Thyroid gland (tissue), 4 donors: ENCODE results near the gene RRAD. TPM values are rescaled to one million over a fixed set of nuclear protein-coding genes. Genes with fewer than 3 reads are reported as not detected.

Source experiments
- DNase-seq, 2 donors: peaks; one replicate each; pipeline ENCODE4 v3.0.0-alpha.2; 2019
- H3K27ac ChIP-seq, 3 donors: fragments of 200-600 bp; sonication (generic); 1 replicate in 2 of 3; 2 replicates in 1 of 3; pipeline ENCODE4 v1.5.1; 2016 to 2019; ENCODE audit warnings: mild to moderate bottlenecking in 1 of 3, moderate library complexity in 1 of 3
- H3K27me3 ChIP-seq: fragments of 200-600 bp; sonication (generic); one replicate; pipeline ENCODE4 v1.5.1; 2019
- H3K36me3 ChIP-seq, 2 donors: fragments of 200-600 bp; sonication (generic); one replicate each; pipeline ENCODE4 v1.5.1; 2016 to 2019
- H3K4me1 ChIP-seq, 2 donors: fragments of 200-600 bp; sonication (generic); one replicate each; pipeline ENCODE4 v1.5.1; 2017 to 2019
- H3K4me3 ChIP-seq, 3 donors: fragments of 200-600 bp; sonication (generic); replicated peaks in 1 of 3; 1 replicate in 2 of 3; 2 replicates in 1 of 3; pipeline ENCODE4 v1.5.1; 2016; ENCODE audit warnings: mild to moderate bottlenecking in 1 of 3
- H3K9me3 ChIP-seq: fragments of 200-600 bp; sonication (generic); one replicate; pipeline ENCODE4 v1.5.1; 2017
- POLR2A ChIP-seq, 2 donors: fragments of 450-650 bp; IDR thresholded peaks; one replicate each; pipeline ENCODE4 v1.6.1; 2017; ENCODE audit warnings: antibody characterized with exemption in 2 of 2, mild to moderate bottlenecking in 2 of 2, moderate library complexity in 1 of 2
- whole genome bisulfite sequencing, 2 donors: methylation state at CpG; one replicate each; pipeline ENCODE4 v1.1.5; 2017; 5-methylcytosine and 5-hydroxymethylcytosine counted together
- intact Hi-C: fragments of 100-400 bp; cut with DNase I; formaldehyde crosslinking; loops from one replicate; pipeline ENCODE4 v1.15.1; 2023
- total RNA-seq, 4 donors: library from RNA; depleted of rRNA; stranded (reverse); fragments of >200 nt; gene quantifications; one replicate each; pipeline ENCODE4 v1.2.3, GENCODE V29; 2016
- TF ChIP-seq, protein P1 (sequence below), 6 experiments: fragments of 200-600 bp in 3 of 6; fragments of 450-650 bp in 3 of 6; sonication (generic) in 3 of 6; IDR thresholded peaks; one replicate each; pipeline ENCODE4 v1.5.1; 2016 to 2019; ENCODE audit warnings: antibody characterized with exemption in 6 of 6, mild to moderate bottlenecking in 2 of 6, inconsistent platforms in 1 of 6, moderate library complexity in 1 of 6

RRAD gene
- total RNA-seq, 4 donors from 2014 or later = 6.1 to 15.6 (median 10.9) TPM

GRCh38 chr16:66916518-66916917 lies 8.8 kb downstream of the RRAD start:
- peaks cover 33 to 42% of the 10 kb centered on the region in 2 donors for H3K4me1 ChIP-seq
- H3K36me3 ChIP-seq = no peaks in the 10 kb centered on the region
- DNase-seq = no peak
- 89 to 92% methylated on average over 6 of the region's 6 CpGs for WGBS, 2 donors
- H3K4me3 ChIP-seq = no peak overlapping the region
- TF ChIP-seq POLR2A (IDR thresholded peaks at IDR 0.05) = no peak
- TF ChIP-seq, protein P1, sequence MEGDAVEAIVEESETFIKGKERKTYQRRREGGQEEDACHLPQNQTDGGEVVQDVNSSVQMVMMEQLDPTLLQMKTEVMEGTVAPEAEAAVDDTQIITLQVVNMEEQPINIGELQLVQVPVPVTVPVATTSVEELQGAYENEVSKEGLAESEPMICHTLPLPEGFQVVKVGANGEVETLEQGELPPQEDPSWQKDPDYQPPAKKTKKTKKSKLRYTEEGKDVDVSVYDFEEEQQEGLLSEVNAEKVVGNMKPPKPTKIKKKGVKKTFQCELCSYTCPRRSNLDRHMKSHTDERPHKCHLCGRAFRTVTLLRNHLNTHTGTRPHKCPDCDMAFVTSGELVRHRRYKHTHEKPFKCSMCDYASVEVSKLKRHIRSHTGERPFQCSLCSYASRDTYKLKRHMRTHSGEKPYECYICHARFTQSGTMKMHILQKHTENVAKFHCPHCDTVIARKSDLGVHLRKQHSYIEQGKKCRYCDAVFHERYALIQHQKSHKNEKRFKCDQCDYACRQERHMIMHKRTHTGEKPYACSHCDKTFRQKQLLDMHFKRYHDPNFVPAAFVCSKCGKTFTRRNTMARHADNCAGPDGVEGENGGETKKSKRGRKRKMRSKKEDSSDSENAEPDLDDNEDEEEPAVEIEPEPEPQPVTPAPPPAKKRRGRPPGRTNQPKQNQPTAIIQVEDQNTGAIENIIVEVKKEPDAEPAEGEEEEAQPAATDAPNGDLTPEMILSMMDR (IDR thresholded peaks at IDR 0.05) = no peak
- intact Hi-C loops = no loop called here
- H3K9me3 ChIP-seq = no peaks in the 10 kb centered on the region
- H3K27me3 ChIP-seq = no peaks in the 10 kb centered on the region
- H3K27ac ChIP-seq = no peak overlapping the region

- intact Hi-C loops = no loop called here
- H3K27me3 ChIP-seq = no peaks in the 10 kb centered on the region
- WGBS, 2 donors = 71 to 83% methylated on average over 7 of the region's 7 CpGs
Observed at GRCh38 chr16:66915041-66915440, 10.3 kb downstream of the RRAD start.

DNA sequence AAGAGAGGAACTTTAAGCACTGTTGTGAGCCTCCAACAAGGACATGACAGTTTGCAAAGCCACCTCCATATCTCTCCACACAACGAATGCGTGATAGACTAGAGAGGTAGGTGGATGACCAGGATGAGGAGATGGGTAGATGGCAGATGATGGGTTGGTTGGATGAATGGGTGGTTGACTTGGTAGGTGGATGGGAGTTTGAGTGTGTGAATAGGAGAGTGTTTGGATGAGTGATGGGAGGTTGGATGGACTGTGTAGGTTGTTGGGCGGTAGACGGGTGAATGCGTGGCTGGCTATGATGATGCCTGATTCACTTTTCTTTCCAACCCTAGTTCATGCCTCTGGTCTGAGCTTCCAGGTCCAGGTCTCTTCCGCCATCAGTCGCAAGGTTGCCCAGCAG lies 10.8 kb downstream of the RRAD start:
- Histone ChIP-seq H3K36me3 (no peaks in the 10 kb centered on the region), H3K9me3 (no peaks in the 10 kb centered on the region), H3K27ac (peak overlapping the region in 1 of 3 donors; percentile 33), H3K4me1 (peaks cover 23 to 25% of the 10 kb centered on the region in 2 donors), H3K27me3 (no peaks in the 10 kb centered on the region), H3K4me3 (no peak overlapping the region)
- 96 to 97% methylated on average over 7 of the region's 7 CpGs for WGBS, 2 donors
- TF ChIP-seq POLR2A (IDR thresholded peaks at IDR 0.05) = no peak
- TF ChIP-seq, protein P1 (IDR thresholded peaks at IDR 0.05) = no peak
- intact Hi-C loops = no loop called here
- DNase-seq = no peak

More at GRCh38 chr16:66915041-66915440, 10.3 kb downstream of the RRAD start:
- TF ChIP-seq POLR2A (IDR thresholded peaks at IDR 0.05) = no peak
- Histone ChIP-seq H3K4me1 (peaks cover 28 to 30% of the 10 kb centered on the region in 2 donors), H3K9me3 (no peaks in the 10 kb centered on the region), H3K4me3 (no peak overlapping the region), H3K36me3 (no peaks in the 10 kb centered on the region), H3K27ac (peak overlapping the region in 1 of 3 donors; percentile 33)
- no peak for DNase-seq

- H3K4me3 ChIP-seq = no peak overlapping the region
- H3K9me3 ChIP-seq = no peaks in the 10 kb centered on the region
- H3K27me3 ChIP-seq = no peaks in the 10 kb centered on the region
- intact Hi-C loops = no loop called here
- no peaks in the 10 kb centered on the region for H3K36me3 ChIP-seq
- H3K27ac ChIP-seq = no peak overlapping the region
- H3K4me1 ChIP-seq = peaks cover 14 to 16% of the 10 kb centered on the region in 2 donors
- TF ChIP-seq, protein P1 (IDR thresholded peaks at IDR 0.05) = no peak
- no peak for TF ChIP-seq POLR2A (IDR thresholded peaks at IDR 0.05)
- no peak for DNase-seq
- 80 to 83% methylated on average over 1 to 4 of the region's 4 CpGs for WGBS, 2 donors
Observed at GRCh38 chr16:66913711-66914110, 11.6 kb downstream of the RRAD start.

- 54% methylated on average over 4 of the region's 10 CpGs; no CpG with 5 or more reads in 1 of the 2 donors for WGBS, 2 donors
- TF ChIP-seq, protein P1 (IDR thresholded peaks at IDR 0.05) = no peak
- no peak for TF ChIP-seq POLR2A (IDR thresholded peaks at IDR 0.05)
- Histone ChIP-seq H3K27me3 (no peaks in the 10 kb centered on the region), H3K4me1 (peaks cover 8 to 10% of the 10 kb centered on the region in 2 donors), H3K9me3 (no peaks in the 10 kb centered on the region), H3K27ac (no peak overlapping the region), H3K4me3 (no peak overlapping the region), H3K36me3 (no peaks in the 10 kb centered on the region)
- no peak for DNase-seq
- intact Hi-C loops = no loop called here
Observed at GRCh38 chr16:66913081-66913480, 12.3 kb downstream of the RRAD start.
